ENCODE data around the gene SAFB2.

The SAFB2 gene

GRCh38 chr19:5547881-5548280 lies 74.7 kb downstream of the SAFB2 start:
- DNase-seq (ENCODE audit: low read depth in 1 of 2, low spot score in 1 of 2) = no peak

GRCh38 chr19:5545984-5546383 lies 76.6 kb downstream of the SAFB2 start:
- DNase-seq (ENCODE audit: low read depth in 1 of 2, low spot score in 1 of 2) = no peak

GRCh38 chr19:5545051-5545450 lies 77.5 kb downstream of the SAFB2 start:
- no peak for DNase-seq (ENCODE audit: low read depth in 1 of 2, low spot score in 1 of 2)

GRCh38 chr19:5542665-5543064 lies 79.9 kb downstream of the SAFB2 start:
- no peak for DNase-seq (ENCODE audit: low read depth in 1 of 2, low spot score in 1 of 2)

GRCh38 chr19:5541456-5541855 lies 81.1 kb downstream of the SAFB2 start:
- DNase-seq (ENCODE audit: low read depth in 1 of 2, low spot score in 1 of 2) = no peak

GRCh38 chr19:5540208-5540607 lies 82.4 kb downstream of the SAFB2 start:
- no peak for DNase-seq (ENCODE audit: low read depth in 1 of 2, low spot score in 1 of 2)

GRCh38 chr19:5537870-5538269 lies 84.7 kb downstream of the SAFB2 start:
- DNase-seq (ENCODE audit: low read depth in 1 of 2, low spot score in 1 of 2) = no peak

Measured in activated T-helper 1 cell treated with anti-CD3 and anti-CD28 coated beads, Interleukin-2, amount 50 U/mL, for 16 hours (primary cell).